GM12878 (cell line): ENCODE results near the gene NMD3. TPM values are rescaled to one million over a fixed set of nuclear protein-coding genes. Genes with fewer than 3 reads are reported as not detected.

Source experiments
- ATAC-seq: fragments of 200-7000 bp; cut with Tn5 transposase; 3 replicates; pipeline ENCODE4 v1.9.1; 2020; ENCODE audit warnings: mild to moderate bottlenecking, moderate library complexity
- BruUV-seq: library from RNA; stranded (reverse); fragments of 400-500 nt; replicated peaks from 2 replicates; lab custom pipeline; 2021; lab: Mats Ljungman, UMichigan
- CTCF ChIA-PET: fragments of 300-600 bp; sonication (Branson Sonifier 250); formaldehyde crosslinking; extraction: SDS; loops from one replicate; lab custom pipeline; 2021; ENCODE audit warnings: inconsistent platforms; lab: Yijun Ruan, JAX
- POLR2A ChIA-PET: fragments of 350-600 bp; formaldehyde crosslinking; extraction: SDS; loops from one replicate; lab custom pipeline; 2021; ENCODE audit warnings: inconsistent platforms; lab: Charles Lee
- RAD21 ChIA-PET: fragments of 300-600 bp; sonication (Branson Sonifier 250); formaldehyde crosslinking; loops from one replicate; lab custom pipeline; 2023; ENCODE audit warnings: antibody characterized with exemption; ENCODE audit not compliant: unreplicated experiment; lab: Charles Lee
- SMC1A ChIA-PET: fragments of 300-600 bp; sonication (Branson Sonifier 250); formaldehyde crosslinking; loops from one replicate; lab custom pipeline; 2023; ENCODE audit not compliant: unreplicated experiment, uncharacterized antibody; lab: Charles Lee
- DNase-seq: peaks from one replicate; pipeline ENCODE4 v3.0.0-alpha.2; 2011; ENCODE audit warnings: low read depth, low spot score
- FAIRE-seq: peaks from 3 replicates; lab custom pipeline; 2011; peaks lifted over from hg19 to GRCh38; lab: Jason Lieb, UNC
- H2AFZ ChIP-seq: 2 replicates; pipeline ENCODE4 v1.6.0; 2011; ENCODE audit warnings: low read depth, low read length, control low read depth; ENCODE audit not compliant: control insufficient read depth
- H3K27ac ChIP-seq: 2 replicates; pipeline ENCODE4 v1.5.1; 2011; ENCODE audit warnings: control low read depth; ENCODE audit not compliant: control insufficient read depth, insufficient read depth
- H3K27me3 ChIP-seq, 2 experiments: replicated peaks in 1 of 2; 2 replicates each; pipeline versions ENCODE4 v1.6.0 to v1.6.1; 2011; ENCODE audit warnings: low read length in 1 of 2; ENCODE audit not compliant: control insufficient read depth in 2 of 2, insufficient read depth in 2 of 2
- H3K36me3 ChIP-seq, 2 experiments: 2 replicates each; pipeline ENCODE4 v1.5.1; 2011; ENCODE audit warnings: low read length in 1 of 2; ENCODE audit not compliant: control insufficient read depth in 2 of 2, insufficient read depth in 2 of 2
- H3K4me1 ChIP-seq: 2 replicates; pipeline ENCODE4 v1.6.1; 2011; ENCODE audit warnings: mild to moderate bottlenecking, low read length, moderate library complexity, mixed read lengths; ENCODE audit not compliant: control insufficient read depth, insufficient read depth
- H3K4me2 ChIP-seq: 2 replicates; pipeline ENCODE4 v1.6.0; 2011; ENCODE audit warnings: control low read depth; ENCODE audit not compliant: control insufficient read depth, insufficient read depth
- H3K4me3 ChIP-seq: fragments of 200-600 bp; sonication (generic); 2 replicates; pipeline ENCODE4 v1.5.1; 2016
- H3K79me2 ChIP-seq: 2 replicates; pipeline ENCODE4 v1.6.0; 2011; ENCODE audit warnings: low read length; ENCODE audit not compliant: control insufficient read depth, insufficient read depth
- H3K9ac ChIP-seq: 2 replicates; pipeline ENCODE4 v1.8.0; 2011; ENCODE audit warnings: low read length, control low read depth, mixed read lengths; ENCODE audit not compliant: control insufficient read depth, insufficient read depth
- H3K9me3 ChIP-seq: replicated peaks from 3 replicates; pipeline ENCODE4 v1.5.1; 2011; ENCODE audit warnings: mild to moderate bottlenecking, low read length; ENCODE audit not compliant: control insufficient read depth, insufficient read depth
- H4K20me1 ChIP-seq: 2 replicates; pipeline ENCODE4 v1.6.0; 2011; ENCODE audit not compliant: control insufficient read depth, insufficient read depth
- ATF7 ChIP-seq: fragments of 450-650 bp; IDR thresholded peaks from 2 replicates; pipeline ENCODE4 v1.6.1; 2016; ENCODE audit warnings: low read depth, mild to moderate bottlenecking
- CREB1 ChIP-seq: IDR thresholded peaks from 2 replicates; pipeline ENCODE4 v1.6.1; 2012; ENCODE audit warnings: low read depth, mild to moderate bottlenecking, inconsistent platforms
- E2F8 ChIP-seq: fragments of 450-650 bp; IDR thresholded peaks from 2 replicates; pipeline ENCODE4 v1.6.1; 2018; ENCODE audit warnings: mild to moderate bottlenecking, low read depth, moderate library complexity; ENCODE audit not compliant: partially characterized antibody
- EGR1 ChIP-seq, 2 experiments: IDR thresholded peaks; 1 replicate in 1 of 2; 2 replicates in 1 of 2; pipeline ENCODE4 v1.6.1; 2011 to 2012; ENCODE audit warnings: low read depth in 2 of 2, low read length in 2 of 2, borderline replicate concordance in 1 of 2, mild to moderate bottlenecking in 1 of 2, moderate library complexity in 1 of 2
- KAT2A ChIP-seq: conservative IDR thresholded peaks from 2 replicates; pipeline ENCODE4 v1.6.1; 2011; ENCODE audit warnings: low read depth, low read length; ENCODE audit not compliant: control insufficient read depth
- NFIC ChIP-seq: IDR thresholded peaks from 2 replicates; pipeline ENCODE4 v1.6.1; 2012; ENCODE audit warnings: low read depth, mild to moderate bottlenecking, inconsistent platforms, low read length, moderate library complexity
- NKRF ChIP-seq: fragments of 450-650 bp; conservative IDR thresholded peaks from 2 replicates; pipeline ENCODE4 v1.6.1; 2017; ENCODE audit warnings: mild to moderate bottlenecking, moderate library complexity
- NRF1 ChIP-seq: conservative IDR thresholded peaks from 2 replicates; pipeline ENCODE4 v1.6.1; 2011; ENCODE audit warnings: mild to moderate bottlenecking, low read depth, low read length, improper control_type of control experiment
- PAX8 ChIP-seq: fragments of 450-650 bp; IDR thresholded peaks from 2 replicates; pipeline ENCODE4 v1.6.1; 2017; ENCODE audit warnings: mild to moderate bottlenecking, moderate library complexity
- RFX5 ChIP-seq: IDR thresholded peaks from 2 replicates; pipeline ENCODE4 v1.6.1; 2011; ENCODE audit warnings: low read depth, low read length, improper control_type of control experiment
- SMC3 ChIP-seq: IDR thresholded peaks from 2 replicates; pipeline ENCODE4 v1.6.1; 2011; ENCODE audit warnings: low read length, improper control_type of control experiment, borderline replicate concordance
- STAT3 ChIP-seq: IDR thresholded peaks from 2 replicates; pipeline ENCODE4 v1.6.1; 2011; ENCODE audit warnings: low read depth, low read length, improper control_type of control experiment
- WGBS: methylation state at CpG from one replicate; pipeline ENCODE4 v1.1.6; 2016; ENCODE audit warnings: low lambda C conversion rate; ENCODE audit not compliant: insufficient replicate concordance, insufficient coverage; ENCODE audit errors: missing lambda C conversion rate; 5-methylcytosine and 5-hydroxymethylcytosine counted together
- in situ Hi-C: fragments of 300-500 bp; cut with MboI; formaldehyde crosslinking; loops from 9 replicates; pipeline ENCODE4 v1.14.3; 2018; ENCODE audit warnings: mixed read lengths
- intact Hi-C: fragments of 100-400 bp; cut with micrococcal nuclease; formaldehyde crosslinking; loops from one replicate; pipeline ENCODE4 v1.14.2; 2022; ENCODE audit not compliant: unreplicated experiment
- polyA plus RNA-seq, 11 experiments: library from polyadenylated mRNA; depleted of rRNA in 4 of 11; unstranded in 6 of 11; stranded (reverse) in 5 of 11; fragments of >200 nt; fragmentation: Nextera tagmentation in 4 of 11; fragmentation: Illumina TruSeq in 1 of 11; extraction: Ambion mirVana in 4 of 11; extraction: Trizol in 1 of 11; gene quantifications; 1 replicate in 1 of 11; 2 replicates in 10 of 11; pipeline versions ENCODE4 v1.2.1 to v1.2.3, GENCODE V29; 2011 to 2016; ENCODE audit warnings: inconsistent platforms in 2 of 11, missing spikeins in 2 of 11, low read depth in 1 of 11
- total RNA-seq, 4 experiments: library from RNA; depleted of rRNA in 3 of 4; stranded (reverse); fragments of >200 nt in 3 of 4; fragmentation: Illumina TruSeq in 1 of 4; extraction: Trizol in 1 of 4; gene quantifications; 2 replicates each; pipeline versions ENCODE4 v1.2.1 to v1.2.3, GENCODE V29; 2013 to 2021

NMD3 gene
- total and polyA plus RNA-seq, 10 of the 15 experiments (the other 5 are each of a cell fraction or from before 2014, with no cell fraction given): 34.2 to 66.8 (median 55.7) TPM

GRCh38 chr3:161291191-161291901 lies 70.2 kb downstream of the NMD3 start:
- H3K27ac ChIP-seq: no peak overlapping the region
- H3K9ac ChIP-seq: no peak overlapping the region
- no peaks in the 10 kb centered on the region for H3K27me3 ChIP-seq
- no peak overlapping the region for H3K4me3 ChIP-seq
- ChIA-PET POLR2A (no interaction called here), SMC1A (interaction anchor here (1.5 kb wide), 1 partner anchor 16 kb away, joined by 4 read pairs; no protein-coding TSS in a partner anchor), RAD21 (no interaction called here), CTCF (interaction anchor here (1.3 kb wide), 1 partner anchor 13 kb away, joined by 6 read pairs; no protein-coding TSS in a partner anchor)
- ATAC-seq: no peak
- DNase-seq: no peak
- H3K4me1 ChIP-seq: no peaks in the 10 kb centered on the region
- in situ Hi-C loops: no loop called here
- no peak overlapping the region for H3K4me2 ChIP-seq
- peaks cover 2% of the 10 kb centered on the region; the same call in 1 of the 3 replicates for H3K9me3 ChIP-seq
- no peaks in the 10 kb centered on the region for H4K20me1 ChIP-seq
- intact Hi-C loops: no loop called here
- no peaks in the 10 kb centered on the region for H3K36me3 ChIP-seq
- H3K79me2 ChIP-seq: no peaks in the 10 kb centered on the region
- no peak for FAIRE-seq
- 38% methylated on average over 5 of the region's 5 CpGs for WGBS
- no TSS peak for BruUV-seq
- TF ChIP-seq SMC3 (no peak), NFIC (no peak), ATF7 (no peak), EGR1 (IDR thresholded peaks at IDR 0.05; ENCODE audit: borderline replicate concordance in 1 of 2, low read depth in 2 of 2, low read length in 2 of 2) (no peak)
- H2AFZ ChIP-seq: no peak overlapping the region

- Histone ChIP-seq H3K4me1 (no peaks in the 10 kb centered on the region), H4K20me1 (no peaks in the 10 kb centered on the region), H3K79me2 (no peaks in the 10 kb centered on the region), H3K4me2 (no peak overlapping the region), H3K36me3 (no peaks in the 10 kb centered on the region), H3K9me3 (peaks cover 3% of the 10 kb centered on the region; the same call in 1 of the 3 replicates), H3K27me3 (no peaks in the 10 kb centered on the region), H2AFZ (no peak overlapping the region), H3K27ac (no peak overlapping the region), H3K4me3 (no peak overlapping the region), H3K9ac (no peak overlapping the region)
- 35% methylated on average over 2 of the region's 2 CpGs for WGBS
- in situ Hi-C loops: no loop called here
- FAIRE-seq (no peak), DNase-seq (no peak), ATAC-seq (peak; percentile 38; the same call in 1 of the 3 replicates)
- BruUV-seq: no TSS peak
- RAD21 ChIA-PET: interaction anchor here (1.0 to 1.3 kb wide), 2 partner anchors 19 to 114 kb away, joined by 3 read pairs; no protein-coding TSS in a partner anchor
- intact Hi-C loops: no loop called here
- SMC1A ChIA-PET: interaction anchor here (0.9 to 1.6 kb wide), 2 partner anchors 18 to 44 kb away, joined by 4 read pairs; no protein-coding TSS in a partner anchor
- CTCF ChIA-PET: interaction anchor here (0.5 to 2.9 kb wide), 4 partner anchors 8 to 1146 kb away, joined by 3 to 8 read pairs (median 3); no protein-coding TSS in a partner anchor
- POLR2A ChIA-PET: no interaction called here
- no peak for TF ChIP-seq NKRF
- TF ChIP-seq E2F8: no peak
- TF ChIP-seq NRF1: no peak
- no peak for TF ChIP-seq PAX8
- no peak for TF ChIP-seq RFX5
- no peak for TF ChIP-seq STAT3
- no peak for TF ChIP-seq KAT2A
- TF ChIP-seq CREB1: no peak
These were observed 72.3 kb downstream of the NMD3 start for GRCh38 chr3:161293381-161293780.
